Measurements from ENCODE around the gene AMMECR1. TPM values are rescaled to one million over a fixed set of nuclear protein-coding genes. Genes with fewer than 3 reads are reported as not detected.

AMMECR1 gene
- total RNA-seq, 1 donor from 2014 or later, result 10.1 TPM

GRCh38 chrX:110226931-110227330, 91.0 kb downstream of the AMMECR1 start:
- H3K27me3 Mint-ChIP-seq (ENCODE audit: unreplicated experiment), result no peaks in the 10 kb centered on the region
- TF ChIP-seq CTCF (IDR thresholded peaks at IDR 0.05), result no peak
- no peak overlapping the region for H3K4me3 Mint-ChIP-seq (ENCODE audit: unreplicated experiment)
- H3K4me1 Mint-ChIP-seq (ENCODE audit: unreplicated experiment), result peaks cover 10% of the 10 kb centered on the region
- peaks cover 5% of the 10 kb centered on the region for H3K36me3 Mint-ChIP-seq (ENCODE audit: unreplicated experiment)
- peaks cover 11% of the 10 kb centered on the region for H3K9me3 Mint-ChIP-seq (ENCODE audit: unreplicated experiment)
- H3K27ac Mint-ChIP-seq (ENCODE audit: unreplicated experiment), result peak overlapping the region; percentile 56
- no peak for DNase-seq (ENCODE audit: extremely low spot score, unreplicated experiment)

- no peaks in the 10 kb centered on the region for H3K27me3 Mint-ChIP-seq (ENCODE audit: unreplicated experiment)
- no peak for TF ChIP-seq CTCF (IDR thresholded peaks at IDR 0.05)
Measured at GRCh38 chrX:110224926-110225617, 92.8 kb downstream of the AMMECR1 start.

GRCh38 chrX:110222497-110223257, 95.2 kb downstream of the AMMECR1 start:
- Mint-ChIP-seq H3K27ac (ENCODE audit: unreplicated experiment) (no peak overlapping the region), H3K9me3 (ENCODE audit: unreplicated experiment) (no peaks in the 10 kb centered on the region), H3K4me1 (ENCODE audit: unreplicated experiment) (peaks cover 11% of the 10 kb centered on the region), H3K27me3 (ENCODE audit: unreplicated experiment) (no peaks in the 10 kb centered on the region), H3K4me3 (ENCODE audit: unreplicated experiment) (no peak overlapping the region), H3K36me3 (ENCODE audit: unreplicated experiment) (no peaks in the 10 kb centered on the region)
- no peak for DNase-seq (ENCODE audit: extremely low spot score, unreplicated experiment)
- TF ChIP-seq CTCF (IDR thresholded peaks at IDR 0.05), result no peak

More at GRCh38 chrX:110224926-110225617, 92.8 kb downstream of the AMMECR1 start:
- Mint-ChIP-seq H3K4me1 (ENCODE audit: unreplicated experiment) (peaks cover 10% of the 10 kb centered on the region), H3K9me3 (ENCODE audit: unreplicated experiment) (no peaks in the 10 kb centered on the region), H3K4me3 (ENCODE audit: unreplicated experiment) (no peak overlapping the region), H3K36me3 (ENCODE audit: unreplicated experiment) (no peaks in the 10 kb centered on the region), H3K27ac (ENCODE audit: unreplicated experiment) (no peak overlapping the region)
- no peak for DNase-seq (ENCODE audit: extremely low spot score, unreplicated experiment)

GRCh38 chrX:110219920-110220319, 98.0 kb downstream of the AMMECR1 start:
- no peak overlapping the region for H3K4me3 Mint-ChIP-seq (ENCODE audit: unreplicated experiment)
- peaks cover 2% of the 10 kb centered on the region for H3K36me3 Mint-ChIP-seq (ENCODE audit: unreplicated experiment)
- peaks cover 15% of the 10 kb centered on the region for H3K4me1 Mint-ChIP-seq (ENCODE audit: unreplicated experiment)
- H3K27ac Mint-ChIP-seq (ENCODE audit: unreplicated experiment), result no peak overlapping the region
- DNase-seq (ENCODE audit: extremely low spot score, unreplicated experiment), result no peak
- no peak for TF ChIP-seq CTCF (IDR thresholded peaks at IDR 0.05)
- H3K9me3 Mint-ChIP-seq (ENCODE audit: unreplicated experiment), result no peaks in the 10 kb centered on the region
- no peaks in the 10 kb centered on the region for H3K27me3 Mint-ChIP-seq (ENCODE audit: unreplicated experiment)

GRCh38 chrX:110218591-110218990, 99.3 kb downstream of the AMMECR1 start:
- Mint-ChIP-seq H3K9me3 (ENCODE audit: unreplicated experiment) (no peaks in the 10 kb centered on the region), H3K4me1 (ENCODE audit: unreplicated experiment) (peaks cover 15% of the 10 kb centered on the region), H3K36me3 (ENCODE audit: unreplicated experiment) (peaks cover 2% of the 10 kb centered on the region), H3K27me3 (ENCODE audit: unreplicated experiment) (no peaks in the 10 kb centered on the region), H3K27ac (ENCODE audit: unreplicated experiment) (no peak overlapping the region), H3K4me3 (ENCODE audit: unreplicated experiment) (no peak overlapping the region)
- DNase-seq (ENCODE audit: extremely low spot score, unreplicated experiment), result no peak
- TF ChIP-seq CTCF (IDR thresholded peaks at IDR 0.05), result no peak
